ENCODE measurements around the gene PRR19.

GRCh38 chr19:42287827-42288107 lies 14.2 kb upstream of the PRR19 start:
- TF ChIP-seq ELF1 (IDR thresholded peaks at IDR 0.05; ENCODE audit: borderline replicate concordance, low read depth) (no peak), SRF (IDR thresholded peaks at IDR 0.05; ENCODE audit: low read depth) (no peak)

Measured in HCT116 (cell line).